ENCODE data around the gene SEZ6.

The SEZ6 gene

GRCh38 chr17:29000973-29001372 lies 4.9 kb downstream of the SEZ6 start:
- DNase-seq (ENCODE audit: low read depth in 2 of 2), result no peak

DNA sequence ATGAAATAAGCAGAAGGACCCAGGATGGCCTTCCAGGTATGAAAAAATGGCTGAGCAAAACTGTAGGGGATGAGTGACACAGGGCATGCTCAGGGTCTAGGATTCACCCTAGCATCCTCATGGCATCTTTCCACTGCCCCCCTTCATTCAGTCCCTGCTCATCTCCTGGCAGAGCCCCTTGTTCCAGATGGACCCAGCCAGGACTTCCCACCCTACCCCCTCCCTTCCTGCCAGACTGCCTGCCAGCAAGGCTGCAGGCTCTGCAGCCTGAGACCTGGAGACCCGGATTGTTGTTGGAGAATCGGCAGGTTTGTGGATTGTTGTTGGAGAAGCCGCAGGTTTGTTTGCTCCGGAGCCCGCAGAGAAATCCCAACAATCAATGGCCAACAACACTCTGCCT lies 6.6 kb downstream of the SEZ6 start:
- no peak for DNase-seq (ENCODE audit: low read depth in 2 of 2)

GRCh38 chr17:28997806-28998205 lies 8.0 kb downstream of the SEZ6 start:
- no peak for DNase-seq (ENCODE audit: low read depth in 2 of 2)

- DNase-seq (ENCODE audit: low read depth in 2 of 2), result no peak
Observed at GRCh38 chr17:28996554-28997096, 9.2 kb downstream of the SEZ6 start.

DNA sequence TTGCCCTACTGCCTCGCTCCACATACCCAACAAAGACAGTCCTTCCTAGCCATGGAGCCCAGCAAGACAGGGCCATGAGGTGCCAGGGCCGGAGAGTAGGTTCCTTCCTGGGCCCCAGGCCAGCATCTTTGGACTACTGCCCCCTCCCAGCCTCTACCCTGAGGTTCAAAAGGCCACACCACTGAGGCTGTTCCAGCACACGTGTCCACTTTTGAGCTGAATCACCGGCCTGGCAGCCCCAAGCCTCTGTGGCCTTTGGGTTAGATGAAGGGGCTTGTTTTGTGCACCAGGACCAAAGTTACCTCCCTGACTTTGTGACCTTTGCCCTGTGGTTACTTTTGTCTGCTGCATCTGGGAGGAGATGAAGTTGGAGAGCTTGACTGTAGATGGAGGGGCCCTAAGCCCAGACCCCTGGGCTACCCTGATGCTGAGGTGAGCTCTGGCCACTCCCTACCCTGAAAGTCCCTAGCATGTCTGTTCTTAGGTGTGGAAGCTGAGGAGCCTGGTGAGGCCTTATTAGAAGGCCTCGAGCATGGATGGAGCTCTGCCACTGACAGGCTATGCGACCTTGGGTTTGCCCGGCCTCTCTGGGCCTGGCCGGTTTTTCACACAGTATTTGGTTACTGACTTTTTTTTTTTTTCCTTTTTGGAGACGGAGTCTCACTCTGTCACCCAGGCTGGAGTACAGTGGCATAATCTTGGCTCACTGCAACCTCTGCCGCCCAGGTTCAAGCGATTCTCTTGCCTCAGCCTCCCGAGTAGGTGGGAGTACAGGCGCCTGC lies 12.0 kb downstream of the SEZ6 start:
- no peak for DNase-seq (ENCODE audit: low read depth in 2 of 2)

DNA sequence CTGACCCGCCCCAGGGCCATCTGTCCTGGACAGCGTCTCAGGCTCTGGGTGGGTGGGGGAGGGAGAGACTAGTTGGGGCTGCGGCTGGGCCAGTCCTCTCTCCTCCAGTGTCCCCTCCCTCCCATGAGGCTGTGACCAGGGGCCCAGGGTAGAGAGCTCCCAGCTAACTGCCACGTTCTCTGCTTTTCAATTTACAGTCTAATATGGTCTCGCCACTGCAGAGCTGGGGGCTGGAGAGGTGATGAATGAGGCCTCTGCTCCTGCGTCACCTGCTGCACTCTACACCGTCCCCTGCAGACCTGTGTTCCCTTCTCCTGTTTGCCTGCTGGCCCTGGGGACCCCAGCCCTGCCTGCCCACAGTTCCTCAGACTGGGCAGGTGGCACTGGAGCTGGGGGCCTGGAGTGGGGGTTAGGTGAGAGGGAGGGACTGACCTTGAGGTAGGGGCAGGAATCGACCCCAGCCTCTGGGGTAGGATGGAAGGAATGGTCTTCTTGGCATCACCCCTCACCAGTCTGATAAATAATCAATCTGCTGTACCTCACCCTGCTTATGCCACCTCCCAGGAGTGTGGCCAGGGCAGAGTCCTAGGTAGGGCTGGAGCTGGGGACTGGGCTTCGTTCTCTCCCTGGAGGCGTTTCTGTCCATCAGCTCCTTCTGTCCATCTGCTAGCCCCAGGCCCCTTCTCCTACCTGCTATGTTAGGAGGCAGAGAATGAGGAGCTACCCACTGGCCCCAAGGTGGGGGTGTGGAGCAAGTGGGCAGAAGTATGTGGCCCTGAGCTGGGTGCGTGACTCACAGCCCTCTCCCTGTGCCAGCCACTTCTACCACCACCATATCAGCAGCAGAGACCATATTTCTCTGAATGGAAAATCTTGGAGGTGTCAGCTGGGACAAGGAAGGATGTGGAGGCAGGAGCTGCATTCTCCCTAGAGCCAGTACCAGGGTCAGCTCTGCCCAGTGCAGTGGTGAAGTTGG lies 12.9 kb downstream of the SEZ6 start:
- no peak for DNase-seq (ENCODE audit: low read depth in 2 of 2)

- no peak for DNase-seq (ENCODE audit: low read depth in 2 of 2)
Observed at GRCh38 chr17:28992185-28992584, 13.6 kb downstream of the SEZ6 start.

- DNase-seq (ENCODE audit: low read depth in 2 of 2), result no peak
Observed at GRCh38 chr17:28991779-28992178, 14.1 kb downstream of the SEZ6 start.

DNA sequence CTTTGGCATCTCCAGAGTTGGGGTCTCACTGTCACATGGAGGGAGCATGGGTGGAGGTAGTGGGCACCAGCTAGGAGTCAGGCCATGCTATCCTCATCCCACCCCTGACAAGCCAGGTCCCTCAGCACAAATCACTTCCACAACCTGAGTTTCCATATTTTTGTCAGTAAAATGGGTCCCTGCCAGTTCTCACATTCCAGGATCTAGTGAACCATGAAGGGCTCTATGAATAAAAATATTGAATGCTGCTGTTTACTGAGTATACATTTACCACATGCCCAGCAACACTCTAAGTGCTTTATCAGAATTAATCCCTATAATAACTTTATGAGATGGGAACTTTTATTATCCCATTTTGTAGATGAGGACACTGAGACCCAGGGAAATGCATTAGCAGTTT lies 16.8 kb downstream of the SEZ6 start:
- DNase-seq (ENCODE audit: low read depth in 2 of 2), result no peak

GRCh38 chr17:28988475-28988874 lies 17.4 kb downstream of the SEZ6 start:
- no peak for DNase-seq (ENCODE audit: low read depth in 2 of 2)

- DNase-seq (ENCODE audit: low read depth in 2 of 2), result no peak
Observed at GRCh38 chr17:28986714-28987655, 18.8 kb downstream of the SEZ6 start.

DNA sequence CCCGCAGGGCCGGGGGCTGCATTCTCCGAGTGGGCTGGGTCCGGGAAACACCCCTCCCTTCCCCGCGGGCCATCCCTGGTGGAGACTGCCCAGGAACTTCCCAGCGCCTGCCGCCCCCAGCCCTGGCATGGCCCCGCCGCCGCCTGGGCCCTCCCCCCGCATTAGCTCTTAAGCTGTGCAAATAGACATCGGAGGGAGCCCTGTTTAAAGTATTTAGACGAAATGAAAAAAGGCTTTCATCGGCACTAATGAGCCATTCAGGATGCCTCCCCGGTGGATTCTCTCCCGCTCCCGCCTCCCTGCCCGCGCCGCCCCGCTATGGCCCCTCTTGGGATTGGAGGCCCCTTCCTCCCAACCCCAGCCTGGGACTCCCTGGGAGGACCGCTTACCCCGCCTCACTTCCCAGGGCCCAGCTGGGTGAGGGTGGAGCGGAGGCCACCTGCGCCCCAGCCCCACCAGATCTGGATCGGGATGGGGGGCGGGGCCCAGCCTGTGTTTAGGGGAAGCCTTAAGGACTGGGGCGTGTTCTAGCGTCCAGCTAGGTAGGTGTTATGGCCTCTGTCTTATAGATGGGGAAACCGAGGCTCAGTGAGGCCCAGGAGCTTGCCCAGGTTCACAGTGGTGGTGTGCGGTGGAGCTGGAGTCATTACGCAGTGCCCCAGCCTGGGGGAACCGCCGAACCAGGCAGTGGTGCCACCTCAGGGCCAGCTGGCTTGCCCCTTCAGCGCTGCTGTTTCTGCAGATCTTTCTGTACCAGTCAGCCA lies 19.7 kb downstream of the SEZ6 start:
- no peak for DNase-seq (ENCODE audit: low read depth in 2 of 2)

GRCh38 chr17:28983286-28984230 lies 22.3 kb downstream of the SEZ6 start:
- DNase-seq (ENCODE audit: low read depth in 2 of 2), result no peak

DNA sequence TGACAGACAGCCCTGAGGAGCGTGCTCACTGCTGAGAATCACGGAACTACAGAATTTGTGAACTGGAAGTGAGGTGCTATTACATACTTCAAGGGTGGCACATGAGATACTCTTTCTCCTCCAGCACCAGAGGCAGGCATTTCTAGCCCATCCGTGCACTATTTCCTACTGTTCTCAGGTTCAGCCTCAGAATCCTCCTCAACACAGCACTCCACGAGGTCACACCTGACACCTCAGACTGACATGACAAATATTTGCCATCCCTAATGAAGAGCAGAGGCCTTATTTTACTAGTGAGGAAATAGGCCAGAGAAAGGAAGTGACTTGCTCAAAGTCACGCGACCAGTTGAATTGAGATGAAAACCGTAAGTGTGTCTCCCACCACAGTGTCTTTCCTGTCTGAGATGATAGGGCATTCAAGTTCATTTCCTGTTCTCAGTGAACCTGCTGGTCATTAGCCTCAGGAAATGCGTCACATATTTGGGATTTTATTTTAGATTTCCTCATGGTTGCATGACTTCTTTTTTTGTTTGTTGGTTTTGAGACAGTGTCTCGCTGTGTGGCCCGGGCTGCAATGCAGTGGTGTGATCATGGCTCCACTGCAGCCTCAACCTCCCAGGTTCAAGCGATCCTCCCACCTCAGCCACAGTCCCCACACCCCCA lies 23.6 kb downstream of the SEZ6 start:
- DNase-seq (ENCODE audit: low read depth in 2 of 2), result peak in 1 of 2 donors; percentile 10

- no peak for DNase-seq (ENCODE audit: low read depth in 2 of 2)
Observed at GRCh38 chr17:28978356-28978964, 27.4 kb downstream of the SEZ6 start.

DNA sequence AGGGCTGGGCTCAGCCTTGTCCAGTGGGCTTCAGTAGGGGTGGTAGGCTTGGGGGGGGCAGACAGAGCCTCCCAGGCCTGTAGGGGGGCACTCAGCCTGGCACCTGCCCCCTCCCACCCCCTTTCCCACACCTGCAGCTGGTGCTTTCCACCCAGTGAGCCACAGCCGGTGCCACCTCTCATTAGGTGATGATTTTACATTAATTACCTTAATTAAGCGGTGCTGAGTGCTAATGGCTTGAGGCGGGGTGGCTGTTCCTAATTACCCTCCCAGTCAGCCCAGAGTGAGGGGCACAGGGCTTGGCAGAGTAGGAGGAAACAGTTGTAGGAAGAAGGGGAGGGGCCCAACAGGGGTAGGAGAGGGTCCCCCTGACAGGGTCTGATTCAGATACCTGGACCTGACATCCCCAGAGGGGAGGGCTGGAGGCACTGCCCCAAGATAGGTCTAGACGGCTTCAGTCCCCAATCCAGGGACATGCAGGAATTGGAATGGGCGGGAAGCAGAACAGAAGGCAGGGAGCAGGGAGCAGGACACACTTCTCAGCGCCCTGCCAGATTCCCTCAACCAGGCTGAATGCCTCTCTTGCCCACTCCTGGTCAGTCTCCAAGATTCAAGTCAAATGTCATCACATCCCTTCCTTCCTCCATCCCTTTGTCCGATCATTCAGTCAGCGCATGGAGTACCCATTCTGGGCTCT lies 28.0 kb downstream of the SEZ6 start:
- no peak for DNase-seq (ENCODE audit: low read depth in 2 of 2)

DNA sequence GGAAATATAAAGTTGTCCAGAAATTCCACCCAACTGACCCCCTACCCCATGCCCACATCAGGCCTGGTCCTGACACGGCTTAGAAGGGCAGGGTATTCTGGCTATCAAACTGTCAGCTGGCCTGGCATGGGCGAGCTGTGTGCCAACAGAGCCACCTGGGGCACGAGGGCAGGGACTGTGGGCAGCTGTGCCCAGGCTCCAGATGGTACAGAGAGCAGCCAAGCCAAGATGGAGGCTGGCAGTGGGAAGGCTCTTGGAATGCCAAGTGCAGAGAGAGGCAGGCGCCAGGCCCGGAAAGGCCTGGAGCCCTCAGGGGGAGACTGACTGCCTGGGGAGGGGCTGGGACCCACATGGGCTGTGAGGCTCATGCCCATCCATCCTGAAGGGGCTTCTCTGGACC lies 30.2 kb downstream of the SEZ6 start:
- DNase-seq (ENCODE audit: low read depth in 2 of 2), result no peak

- DNase-seq (ENCODE audit: low read depth in 2 of 2), result no peak
Observed at GRCh38 chr17:28975031-28975430, 30.8 kb downstream of the SEZ6 start.
